Stimulated activated CD8-positive, alpha-beta memory T cell treated with anti-CD3 and anti-CD28 coated beads, Interleukin-12 subunit alpha, Interleukin-12 subunit beta, amount 100 ng/mL, for 1 hour (primary cell): ENCODE measurements around the gene FES.
"Not testable (repeated sequence)": the region's sequence is repeated elsewhere in the genome, so short reads cannot be mapped to it uniquely, and the experiment has no call there.

Experiments
- DNase-seq: peaks from one replicate; pipeline ENCODE4 v3.0.0-alpha.2; 2020; ENCODE audit warnings: low read depth

FES gene

GRCh38 chr15:90860942-90861675, 23.2 kb upstream of the FES start:
- DNase-seq: no peak

GRCh38 chr15:90862487-90862886, 21.8 kb upstream of the FES start:
- DNase-seq: no peak

GRCh38 chr15:90862964-90863778, 21.1 kb upstream of the FES start:
- DNase-seq: no peak

- DNase-seq: no peak
Measured at GRCh38 chr15:90863987-90864386, 20.3 kb upstream of the FES start.

- no peak for DNase-seq
Measured at GRCh38 chr15:90864507-90864906, 19.8 kb upstream of the FES start.

- no peak for DNase-seq
Measured at GRCh38 chr15:90865702-90866101, 18.6 kb upstream of the FES start.

GRCh38 chr15:90866161-90866715, 18.1 kb upstream of the FES start:
- no peak for DNase-seq

- no peak for DNase-seq
Measured at GRCh38 chr15:90866800-90867199, 17.5 kb upstream of the FES start.

- DNase-seq: no peak
Measured at GRCh38 chr15:90868261-90868689, 16.0 kb upstream of the FES start, which contains the start of gene FURIN. FURIN (plus strand) TSS chr15:90868588; CDS start chr15:90875741, 7,153 bp downstream.

- no peak for DNase-seq
Measured at GRCh38 chr15:90869140-90869541, 15.2 kb upstream of the FES start.

- DNase-seq: no peak
Measured at GRCh38 chr15:90869601-90870353, 14.5 kb upstream of the FES start.

GRCh38 chr15:90870354-90871138, 13.8 kb upstream of the FES start:
- DNase-seq: no peak

- no peak for DNase-seq
Measured at GRCh38 chr15:90871139-90871715, 13.1 kb upstream of the FES start.

GRCh38 chr15:90871716-90872485, 12.4 kb upstream of the FES start:
- DNase-seq: no peak

GRCh38 chr15:90872486-90873184, 11.7 kb upstream of the FES start:
- no peak for DNase-seq

GRCh38 chr15:90873488-90873997, 10.8 kb upstream of the FES start:
- DNase-seq: no peak

- no peak for DNase-seq
Measured at GRCh38 chr15:90873998-90874605, 10.2 kb upstream of the FES start.

GRCh38 chr15:90874986-90875385, 9.3 kb upstream of the FES start:
- DNase-seq: not testable (repeated sequence)

- DNase-seq: no peak
Measured at GRCh38 chr15:90875549-90875981, 8.7 kb upstream of the FES start.
